GM21786 (cell line): ENCODE results near the gene PIGC.

Source experiments
- ATAC-seq: cut with Tn5 transposase; IDR thresholded peaks from one replicate; pipeline ENCODE4 v1.9.1; 2021; ENCODE audit not compliant: unreplicated experiment

The PIGC gene

DNA sequence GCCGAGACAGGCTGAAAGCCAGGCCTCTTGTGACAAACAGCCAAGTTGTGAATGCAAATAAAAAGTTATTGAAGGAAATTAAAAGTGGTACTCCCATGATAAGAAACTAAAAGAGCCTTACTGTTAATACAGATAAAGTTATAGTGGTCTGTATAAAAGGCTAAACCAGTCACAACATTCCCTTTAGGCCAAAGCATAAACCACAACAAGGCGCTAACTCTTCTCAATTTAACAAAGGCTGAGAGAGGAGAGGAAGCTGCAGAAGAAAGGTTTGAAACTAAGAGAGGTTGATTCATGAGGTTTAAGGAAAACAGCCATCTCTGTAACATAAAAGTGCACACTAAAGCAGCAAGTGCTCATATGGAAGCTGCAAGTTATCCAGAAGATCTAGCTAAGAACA lies 12.7 kb downstream of the PIGC start:
- ATAC-seq, result no peak

DNA sequence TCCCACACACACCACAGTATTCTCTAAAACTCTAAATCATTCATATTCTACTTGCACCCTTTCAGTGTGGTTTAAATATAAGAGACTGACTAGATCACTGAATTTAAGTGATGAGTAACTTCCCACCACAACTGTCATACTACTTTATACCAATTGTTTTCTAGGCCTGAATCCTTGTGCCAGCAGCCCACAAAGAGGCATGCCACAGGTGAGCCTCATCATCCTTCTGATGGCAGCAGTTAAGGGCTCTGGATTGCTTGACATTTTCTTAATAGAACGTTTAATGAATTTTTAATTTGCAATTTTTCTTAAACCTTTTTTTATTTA lies 13.8 kb downstream of the PIGC start:
- no peak for ATAC-seq

DNA sequence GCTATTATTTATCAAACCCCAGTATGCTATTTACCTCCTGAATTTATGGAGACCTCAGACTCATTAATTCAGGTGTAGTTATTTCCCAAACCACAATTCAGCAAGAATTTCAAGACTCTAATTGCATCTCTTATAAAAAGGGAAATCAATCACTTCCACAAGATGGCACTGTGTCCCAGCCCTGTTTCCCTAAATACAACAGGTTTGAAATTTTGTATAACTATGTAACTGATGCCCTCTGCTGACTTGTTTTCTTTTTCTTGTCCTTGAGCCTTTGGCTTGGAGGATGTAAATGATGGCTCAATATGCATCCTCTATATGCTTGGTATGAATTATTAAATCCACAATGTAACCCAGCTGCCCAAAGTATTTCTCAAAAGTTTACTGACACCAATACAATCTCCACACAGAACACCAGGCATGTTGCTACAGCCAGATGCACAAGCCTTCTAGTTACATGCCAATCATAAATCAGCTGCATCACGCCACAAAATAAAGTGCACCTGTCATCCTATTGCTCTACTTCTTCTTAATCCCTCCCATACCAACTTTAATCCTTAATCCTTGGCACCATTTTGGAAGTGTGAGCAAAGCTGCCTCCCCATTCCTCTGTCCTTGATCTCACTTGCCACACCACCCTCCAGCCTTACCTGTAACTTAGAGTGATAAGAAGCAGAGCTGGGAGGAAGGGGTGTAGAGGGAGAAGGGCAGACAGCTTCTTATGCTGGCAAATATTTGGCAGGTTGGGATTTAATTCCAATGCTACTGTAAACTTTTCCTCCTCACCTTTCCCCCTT lies 14.3 kb downstream of the PIGC start:
- ATAC-seq, result peak; percentile 43

DNA sequence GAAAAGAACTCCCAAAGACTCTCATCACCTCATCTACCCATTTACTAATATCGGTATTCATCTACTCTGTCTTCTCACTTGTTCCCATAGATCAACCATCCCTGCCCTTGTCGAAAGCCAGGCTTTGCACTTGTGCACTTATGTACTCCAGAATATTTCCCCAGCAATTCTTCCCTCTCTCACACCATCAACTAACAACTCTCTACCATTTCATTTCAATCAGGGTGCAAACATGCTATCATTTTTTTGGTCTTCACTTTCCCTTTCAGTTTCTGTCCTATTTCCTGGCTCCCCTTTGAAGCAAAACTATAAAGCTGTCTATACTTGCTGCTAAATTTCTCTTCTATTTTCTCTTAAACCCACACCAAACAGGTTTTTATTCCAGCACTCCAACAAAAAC lies 16.7 kb downstream of the PIGC start:
- no peak for ATAC-seq

DNA sequence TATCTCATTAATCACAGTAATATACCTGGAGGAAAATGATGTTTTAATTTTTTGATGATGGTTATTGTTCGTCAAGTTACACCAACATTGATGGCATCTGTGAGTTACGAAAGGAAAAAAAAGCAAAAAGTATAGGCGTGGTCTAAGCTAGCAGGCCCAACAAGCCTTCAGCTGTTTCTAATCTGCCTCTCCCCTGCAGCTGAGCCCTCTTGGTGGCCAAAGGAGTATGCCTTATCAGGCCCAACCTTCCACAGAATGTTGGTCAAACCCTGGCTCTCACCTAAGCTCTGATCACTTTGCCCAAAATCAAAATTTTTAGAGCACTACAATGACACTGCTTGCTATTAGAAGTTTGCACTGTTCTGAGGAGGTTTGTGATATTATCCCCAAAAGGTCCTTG lies 18.5 kb downstream of the PIGC start:
- ATAC-seq, result no peak

DNA sequence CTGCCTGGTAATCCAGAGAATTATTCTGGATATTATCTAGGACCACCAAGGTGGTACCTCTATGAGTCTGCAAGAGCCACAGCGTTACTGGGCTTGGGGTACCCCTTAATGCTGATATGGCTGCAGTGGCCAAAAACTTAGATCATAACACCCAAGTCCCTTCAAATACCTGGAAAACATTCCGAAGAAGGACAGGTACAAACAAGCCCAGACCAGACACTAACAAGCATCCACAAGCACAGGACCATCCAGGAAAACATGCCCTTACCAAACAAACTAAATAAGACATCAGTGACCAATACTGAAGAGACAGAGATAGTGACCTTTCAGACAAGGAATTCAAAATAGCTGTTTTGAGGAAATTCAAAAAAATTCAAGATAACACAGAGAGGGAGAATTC lies 20.5 kb downstream of the PIGC start:
- no peak for ATAC-seq

DNA sequence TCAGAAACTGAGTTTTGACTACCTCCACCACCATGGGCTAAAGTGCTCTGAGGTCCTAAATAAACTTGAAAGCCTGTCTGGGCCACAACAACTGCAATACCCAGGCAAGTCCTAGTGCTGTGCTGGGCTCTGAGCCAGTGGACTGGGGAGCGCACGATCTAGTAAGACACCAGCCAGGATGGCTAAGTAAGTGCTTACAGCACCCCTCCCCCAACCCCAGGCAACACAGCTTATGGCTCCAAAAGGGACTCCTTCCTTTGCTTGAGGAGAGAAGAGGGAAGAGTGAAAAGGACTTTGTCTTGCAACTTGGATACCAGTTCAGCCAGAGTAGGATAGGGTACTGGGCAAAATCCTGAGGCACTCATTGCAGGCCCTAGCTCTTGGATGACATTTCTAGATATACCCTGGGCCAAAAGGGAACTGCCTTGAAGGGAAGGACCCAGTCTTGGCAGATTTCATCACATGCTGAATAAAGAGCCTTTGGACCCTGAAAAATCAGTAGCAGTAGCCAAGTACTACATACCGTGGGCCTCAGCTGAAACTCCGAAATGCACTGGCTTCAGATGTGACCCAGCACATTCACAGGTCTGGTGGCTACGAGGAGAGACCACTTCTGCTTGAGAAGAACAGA lies 21.8 kb downstream of the PIGC start:
- no peak for ATAC-seq

DNA sequence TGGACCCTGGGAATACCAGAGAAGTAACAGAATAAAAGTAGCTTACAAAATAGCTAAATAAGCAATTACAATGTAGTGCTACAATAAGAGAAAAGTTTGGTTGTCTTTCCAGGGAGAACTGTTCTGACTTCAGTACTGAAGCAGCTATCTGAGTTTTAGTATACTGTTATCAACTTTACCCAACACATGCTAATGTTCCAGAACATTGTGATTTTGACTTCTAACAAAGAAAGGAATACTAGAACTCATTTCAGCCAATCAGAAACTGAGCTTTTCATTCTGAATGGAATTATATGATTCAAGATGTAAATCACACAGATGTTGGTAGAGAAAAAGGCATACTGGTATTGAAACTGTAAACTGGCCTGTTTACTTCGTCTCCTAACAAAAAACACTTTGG lies 23.5 kb downstream of the PIGC start, which contains the start of gene C1orf105:
Gene C1orf105, plus strand, starts transcription at position 301 of the 400 bp plus-strand sequence. CDS start 201 bp downstream, outside the sequence.
- no peak for ATAC-seq

DNA sequence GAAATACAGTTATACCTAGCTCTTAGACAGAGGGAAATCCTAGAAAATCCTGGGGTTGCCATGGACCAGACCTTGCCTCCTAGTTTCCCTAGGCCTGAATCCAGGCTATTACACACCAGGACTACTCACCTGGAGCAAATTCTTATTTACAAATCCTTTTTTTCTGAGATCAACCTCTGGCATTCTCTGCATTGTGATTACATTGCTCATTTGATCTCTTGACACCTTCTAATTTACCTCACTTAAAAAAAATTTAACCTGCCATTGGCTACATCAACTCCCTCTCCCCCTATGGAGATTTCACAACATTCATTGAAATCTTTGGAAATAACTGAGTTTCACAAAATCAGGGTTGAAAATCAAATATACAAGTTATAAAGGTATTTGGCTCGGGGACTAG lies 26.3 kb downstream of the PIGC start:
- ATAC-seq, result no peak

DNA sequence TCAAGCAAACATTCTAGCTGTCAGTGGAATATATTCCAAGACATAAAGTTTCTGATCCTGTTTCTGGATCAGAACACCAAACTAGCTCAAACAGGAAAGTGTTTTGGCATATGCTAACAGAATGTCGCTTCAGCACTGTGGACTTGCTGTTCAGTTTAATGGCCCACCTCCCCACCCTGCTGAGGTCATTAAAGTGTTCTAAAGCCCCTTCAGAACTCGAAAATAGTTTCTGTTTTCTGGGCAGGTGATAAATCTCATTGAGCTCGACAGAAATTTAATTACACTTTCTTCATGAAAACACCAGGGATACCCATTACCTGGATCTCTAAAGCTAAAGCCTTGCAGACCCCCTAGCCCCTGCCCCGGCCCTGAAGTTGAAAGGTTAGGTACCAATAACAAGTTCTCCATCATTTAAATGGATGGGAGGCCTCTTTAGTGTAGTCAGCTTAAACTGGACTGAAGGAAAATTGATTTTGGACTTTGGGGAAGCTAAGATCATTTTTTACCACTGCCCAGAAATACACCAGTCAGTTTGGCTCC lies 27.3 kb downstream of the PIGC start:
- no peak for ATAC-seq

DNA sequence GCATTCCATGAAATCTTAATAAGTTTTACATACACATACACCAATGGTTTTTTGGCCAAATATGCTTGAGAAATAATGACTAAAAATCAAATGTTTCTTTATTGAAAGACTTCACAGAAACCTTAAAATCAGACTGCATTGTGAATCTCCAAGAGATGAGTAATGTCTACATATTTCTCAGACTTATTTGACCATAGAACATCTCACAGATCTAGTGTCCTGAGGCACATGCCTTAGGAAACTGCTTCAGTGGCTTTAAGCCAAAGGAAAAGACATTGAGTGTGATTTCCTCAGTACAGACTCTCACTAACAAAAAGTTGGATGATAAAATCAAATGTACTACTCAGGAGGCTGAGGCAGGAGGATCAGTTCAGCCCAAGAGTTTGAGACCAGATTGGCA lies 29.5 kb downstream of the PIGC start:
- no peak for ATAC-seq

DNA sequence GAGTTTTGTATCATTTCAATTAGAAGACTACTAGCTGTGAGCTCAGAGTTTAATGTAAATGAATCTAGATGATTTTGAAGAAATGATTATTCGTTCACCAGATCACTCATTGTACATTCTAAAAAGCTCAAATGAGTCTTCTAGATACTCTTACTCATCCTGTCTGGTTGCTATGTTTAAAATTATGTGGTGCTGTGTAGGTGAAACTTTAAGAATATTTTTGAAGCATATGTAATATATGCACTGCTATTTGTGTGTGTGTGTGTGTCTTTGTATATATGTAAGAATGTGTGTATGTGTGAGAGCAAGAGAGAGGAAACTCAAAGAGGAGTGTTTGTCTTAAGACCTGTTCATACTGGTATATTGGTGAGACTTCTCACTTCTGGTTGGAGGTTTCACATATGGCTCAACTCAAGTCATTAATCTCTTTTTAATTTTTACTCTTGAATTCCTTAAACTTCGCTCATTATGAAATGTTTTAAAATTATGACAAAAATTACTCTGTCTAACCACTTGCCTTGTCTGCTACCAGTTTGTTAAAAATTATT lies 32.0 kb downstream of the PIGC start:
- ATAC-seq, result no peak

DNA sequence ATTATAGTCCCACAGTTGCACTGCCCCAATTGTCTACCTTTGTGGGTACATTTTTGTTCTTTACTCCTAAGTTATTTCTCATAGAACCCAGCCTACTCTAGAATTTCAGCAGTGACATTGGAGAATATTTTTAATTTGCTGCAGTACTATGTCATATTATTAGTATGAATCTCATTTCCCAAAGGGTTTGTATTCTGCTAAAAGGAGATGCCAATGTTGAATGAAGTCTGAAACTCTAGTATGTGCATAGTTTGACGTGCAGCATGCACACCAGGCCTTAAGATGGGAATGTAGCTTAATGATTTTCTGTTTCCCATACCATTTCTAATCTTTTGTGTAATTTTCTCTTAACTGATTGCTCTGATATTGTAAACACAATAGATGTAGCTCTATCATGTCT lies 33.8 kb downstream of the PIGC start:
- no peak for ATAC-seq

DNA sequence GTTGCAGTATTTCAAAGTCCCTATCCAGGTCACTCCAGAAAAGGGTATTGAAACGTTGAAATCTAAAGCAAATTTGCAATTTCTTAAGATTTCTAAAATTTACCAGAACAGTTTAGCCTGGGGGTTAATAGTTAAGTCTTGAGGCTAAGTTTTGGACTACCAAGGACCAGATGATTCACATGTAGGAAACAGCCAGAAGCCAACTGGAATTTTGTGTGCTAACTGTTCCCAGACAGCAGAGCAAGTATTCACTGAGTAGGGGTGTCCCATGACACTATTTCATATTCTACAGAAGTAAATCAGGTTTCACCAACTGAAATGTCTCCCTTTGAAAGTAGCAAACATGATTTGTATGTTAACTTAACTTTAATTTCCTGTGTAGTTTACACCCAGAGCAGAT lies 34.9 kb downstream of the PIGC start:
- ATAC-seq, result no peak

DNA sequence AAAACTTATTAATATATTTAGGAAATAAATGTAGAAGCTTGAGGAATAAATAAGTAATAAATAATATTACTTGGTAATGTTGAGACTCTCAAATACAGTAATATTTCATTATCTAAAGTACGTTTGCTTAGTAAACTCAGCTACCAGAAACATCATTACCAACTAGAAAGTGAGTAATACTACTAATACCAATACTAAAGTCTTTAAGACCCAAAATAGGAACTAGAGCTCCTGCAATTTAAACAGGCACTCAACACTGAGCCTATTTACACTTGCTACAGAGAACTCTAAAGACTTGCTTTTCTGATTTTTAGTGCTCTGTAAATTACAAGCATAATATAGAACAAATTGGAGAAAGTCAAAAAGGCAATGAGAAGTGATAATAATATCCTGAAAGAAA lies 36.9 kb downstream of the PIGC start:
- ATAC-seq, result no peak

DNA sequence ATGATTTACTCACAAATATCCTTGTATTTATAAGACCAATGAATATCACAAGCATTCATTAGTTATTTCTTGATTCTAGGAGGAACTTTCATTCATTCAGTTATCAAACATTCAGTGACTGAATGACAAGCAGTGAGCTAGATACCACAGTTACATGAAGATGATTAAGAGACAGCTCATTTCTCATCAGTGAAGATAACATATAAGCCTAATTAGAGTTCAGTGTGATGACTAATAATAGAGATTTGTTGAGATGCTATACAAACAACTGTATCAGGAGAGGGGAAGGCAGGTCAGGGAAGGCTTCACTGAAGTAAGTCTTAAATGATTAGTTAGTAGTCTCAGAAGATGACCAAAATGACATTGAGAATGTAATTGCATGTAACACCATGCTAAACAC lies 38.0 kb downstream of the PIGC start:
- no peak for ATAC-seq

DNA sequence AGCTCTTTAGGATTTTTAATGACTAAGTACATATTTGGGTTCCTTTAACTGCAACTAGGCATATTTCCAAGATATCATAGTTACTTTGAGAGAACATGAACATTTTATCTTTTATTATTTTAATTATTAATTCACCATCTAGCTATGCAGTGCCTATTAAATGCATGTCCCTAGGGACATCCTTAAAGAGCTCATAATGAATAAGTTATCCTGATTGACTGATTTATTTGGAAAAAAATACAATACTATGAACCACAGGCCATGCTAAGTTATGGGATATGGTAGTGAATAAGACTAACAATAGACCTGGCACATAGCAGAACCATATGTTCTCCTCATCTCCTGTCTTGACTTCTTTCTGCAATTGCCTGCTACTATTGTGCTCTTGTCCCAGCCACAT lies 39.7 kb downstream of the PIGC start:
- no peak for ATAC-seq

DNA sequence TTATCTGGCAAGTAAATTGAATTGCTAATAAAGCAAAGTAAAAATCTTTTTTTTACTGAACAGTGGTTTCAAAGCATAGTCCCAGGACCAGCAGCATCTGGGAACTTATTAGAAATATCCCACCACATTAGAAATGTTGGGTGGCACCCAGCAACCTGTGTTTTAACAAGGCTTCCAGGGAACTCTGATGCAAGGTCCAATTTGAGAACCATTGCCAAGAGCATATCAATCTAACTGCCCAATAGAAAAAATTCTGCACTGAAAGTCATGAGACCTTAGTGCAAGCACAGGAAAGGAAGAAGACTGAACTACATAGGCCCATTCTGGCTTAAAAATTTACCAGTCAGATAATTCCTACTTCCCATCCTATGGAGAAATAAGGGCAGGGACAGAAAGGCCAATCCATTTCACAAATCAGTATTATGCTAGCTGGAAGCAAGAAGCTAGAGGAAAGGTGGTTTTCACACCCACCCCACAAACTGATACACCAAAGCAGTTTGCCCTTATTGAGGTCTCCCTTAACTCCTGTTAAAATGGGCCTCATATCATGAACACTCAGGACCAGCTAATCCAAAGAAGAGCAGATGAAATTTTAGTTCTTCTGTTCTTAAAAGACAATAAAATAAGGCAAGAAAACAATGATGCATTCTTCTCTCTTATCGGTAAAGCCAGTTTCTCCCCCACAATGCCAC lies 40.8 kb downstream of the PIGC start:
- no peak for ATAC-seq

DNA sequence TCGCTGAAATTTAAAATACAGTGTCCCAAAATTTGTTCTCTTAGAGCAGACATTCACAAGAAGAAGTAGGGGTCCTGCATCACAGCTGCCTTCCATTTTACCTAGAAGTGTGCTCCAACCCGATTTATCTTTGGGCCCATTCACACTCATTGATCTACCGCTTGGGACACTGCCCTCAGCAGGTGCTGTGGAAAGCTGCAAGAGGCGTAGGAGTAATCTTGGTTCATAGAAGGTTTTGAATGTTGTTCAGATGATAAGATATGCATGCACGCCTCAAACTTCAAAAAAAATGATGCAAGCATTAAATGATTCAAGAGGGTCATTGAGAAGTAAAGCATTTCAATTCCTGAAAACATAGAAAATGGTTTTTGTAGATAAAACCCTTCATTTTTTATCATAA lies 42.0 kb downstream of the PIGC start:
- ATAC-seq, result no peak

DNA sequence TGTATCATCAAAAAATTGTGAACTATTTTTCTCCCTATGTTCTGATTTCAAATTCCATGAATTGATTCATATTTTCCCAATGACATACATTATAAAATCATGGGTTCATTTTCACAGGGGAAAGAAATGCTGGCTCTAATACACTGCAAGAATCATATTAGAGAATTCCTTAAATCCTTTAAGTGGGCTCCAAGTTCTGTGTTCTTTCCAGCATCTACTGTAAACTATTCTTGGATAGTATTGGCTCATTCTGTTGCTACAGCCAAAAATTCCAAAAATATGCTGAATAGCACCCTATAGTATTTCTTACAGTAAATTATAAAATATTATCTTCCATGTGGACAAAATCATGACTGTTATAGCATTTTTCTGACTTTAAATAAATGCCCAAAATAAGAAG lies 42.4 kb downstream of the PIGC start:
- no peak for ATAC-seq

DNA sequence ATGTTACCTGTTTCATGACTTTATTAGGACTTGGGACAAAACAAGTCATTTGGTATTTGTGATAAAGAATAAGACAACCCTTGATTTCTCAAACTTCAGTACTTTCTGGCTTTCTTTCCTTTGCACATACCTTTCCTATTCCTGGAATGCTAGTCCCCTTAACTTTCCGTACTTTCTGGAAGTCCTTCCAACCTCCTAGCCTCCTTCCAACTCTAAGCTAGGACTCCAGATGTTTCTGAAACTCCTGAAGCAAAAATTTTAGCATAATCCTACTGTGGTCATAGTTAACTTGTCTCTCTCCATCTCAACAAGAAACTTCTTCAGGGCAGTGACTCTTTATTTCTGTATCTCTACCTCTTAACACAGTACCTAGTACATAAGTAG lies 43.2 kb downstream of the PIGC start:
- no peak for ATAC-seq
